Stimulated activated CD8-positive, alpha-beta memory T cell treated with anti-CD3 and anti-CD28 coated beads, Interleukin-15, amount 100 ng/mL, for 1 hour (primary cell): ENCODE measurements around the gene DDI1.
"Not testable (repeated sequence)": the region's sequence is repeated elsewhere in the genome, so short reads cannot be mapped to it uniquely, and the experiment has no call there.

ENCODE experiments used
- DNase-seq: peaks from one replicate; pipeline ENCODE4 v3.0.0-alpha.2; 2020; ENCODE audit warnings: low read depth

DDI1 gene

DNA sequence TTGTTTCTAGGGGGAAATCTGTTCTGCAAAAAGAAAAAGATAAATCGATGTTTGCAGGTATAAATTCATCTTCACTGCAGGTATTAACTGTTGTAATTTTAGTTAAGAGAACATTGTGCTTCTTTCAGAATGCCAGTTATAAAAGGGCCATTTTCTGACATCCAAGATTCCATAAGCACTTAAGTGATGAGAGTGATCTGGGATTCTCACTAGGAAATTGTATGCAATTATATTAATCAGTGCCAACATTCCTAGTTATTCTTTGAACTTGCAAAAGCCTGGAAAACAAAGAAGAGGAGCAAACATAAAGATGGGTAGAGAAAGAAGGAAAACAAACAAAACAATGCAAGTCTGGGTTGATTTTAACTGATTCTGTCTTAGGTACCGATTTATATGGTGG lies 5.4 kb downstream of the DDI1 start:
- no peak for DNase-seq

DNA sequence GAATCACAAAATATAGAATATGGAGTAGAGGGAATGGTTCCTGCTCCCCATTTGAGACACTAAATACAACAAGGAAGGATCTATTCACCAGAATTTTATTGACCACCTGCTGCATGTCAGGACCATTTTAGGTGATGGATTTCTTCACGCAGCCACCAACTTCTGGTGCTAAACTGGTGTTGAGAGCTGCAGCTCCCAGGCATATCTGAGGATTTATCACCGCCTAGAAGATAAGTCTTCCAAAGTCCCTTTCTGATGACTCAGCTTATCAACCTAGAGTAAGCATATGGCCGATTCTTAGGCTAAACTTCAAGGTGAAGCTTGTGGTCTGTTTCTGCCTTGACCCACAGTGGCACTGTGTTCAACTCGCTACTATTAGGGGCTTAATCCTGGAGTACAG lies 6.7 kb downstream of the DDI1 start:
- DNase-seq, result no peak

DNA sequence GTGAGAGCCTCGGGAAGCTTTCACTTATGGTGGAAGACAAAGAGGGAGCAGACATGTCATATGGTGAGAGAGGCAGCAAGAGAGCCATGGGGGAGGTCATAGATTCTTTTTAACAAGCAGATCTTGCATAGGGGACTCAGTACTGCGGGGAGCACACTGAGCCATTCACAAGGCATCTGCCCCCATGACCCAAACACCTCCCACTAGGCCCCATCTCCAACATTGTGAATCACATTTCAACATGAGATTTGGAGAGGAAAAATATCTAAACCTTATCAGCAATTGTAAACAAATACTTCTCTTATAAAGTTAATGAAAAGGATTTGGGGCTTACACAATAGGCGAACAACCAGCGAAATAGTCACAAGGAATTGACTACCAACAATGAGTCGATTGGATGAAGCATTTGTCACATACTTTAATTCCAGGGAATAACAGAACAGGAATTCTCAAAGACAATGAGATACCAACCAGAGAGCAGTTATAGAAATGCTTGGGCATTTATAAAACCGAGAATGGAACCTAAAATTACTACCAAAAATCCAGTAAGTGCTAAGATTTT lies 7.3 kb downstream of the DDI1 start:
- DNase-seq, result no peak

DNA sequence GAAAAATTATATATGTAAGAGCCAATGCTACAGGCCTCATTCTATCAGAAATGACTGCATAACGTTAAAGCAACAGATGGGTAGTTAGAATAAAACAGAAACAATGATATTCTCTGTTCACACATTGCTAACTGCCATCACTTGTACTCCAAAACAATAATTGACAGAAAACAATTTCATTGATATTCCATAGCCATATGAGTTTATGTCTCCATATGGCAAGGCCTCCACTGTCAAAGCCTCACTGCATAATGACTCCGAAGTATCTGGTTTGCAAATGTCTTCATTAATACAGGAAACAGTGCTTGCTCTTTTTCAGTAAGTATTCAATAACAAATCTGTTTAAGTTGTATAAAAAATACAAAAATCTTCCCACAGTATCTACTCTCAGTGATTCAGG lies 9.9 kb downstream of the DDI1 start:
- DNase-seq, result no peak

DNA sequence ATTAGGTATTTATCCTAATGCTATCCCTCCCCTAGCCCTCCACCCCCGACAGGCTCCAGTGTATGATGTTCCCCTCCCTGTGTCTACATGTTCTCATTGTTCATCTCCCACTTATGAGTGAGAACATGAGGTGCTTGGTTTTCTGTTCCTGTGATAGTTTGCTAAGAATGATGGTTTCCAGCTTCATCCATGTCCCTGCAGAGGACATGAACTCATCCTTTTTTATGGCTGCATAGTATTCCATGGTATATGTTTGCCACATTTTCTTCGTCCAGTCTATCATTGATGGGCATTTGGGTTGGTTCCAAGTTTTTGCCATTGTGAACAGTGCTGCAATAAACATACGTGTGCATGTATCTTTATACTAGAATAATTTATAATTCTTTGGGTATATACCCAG lies 10.4 kb downstream of the DDI1 start:
- DNase-seq, result not testable (repeated sequence)

DNA sequence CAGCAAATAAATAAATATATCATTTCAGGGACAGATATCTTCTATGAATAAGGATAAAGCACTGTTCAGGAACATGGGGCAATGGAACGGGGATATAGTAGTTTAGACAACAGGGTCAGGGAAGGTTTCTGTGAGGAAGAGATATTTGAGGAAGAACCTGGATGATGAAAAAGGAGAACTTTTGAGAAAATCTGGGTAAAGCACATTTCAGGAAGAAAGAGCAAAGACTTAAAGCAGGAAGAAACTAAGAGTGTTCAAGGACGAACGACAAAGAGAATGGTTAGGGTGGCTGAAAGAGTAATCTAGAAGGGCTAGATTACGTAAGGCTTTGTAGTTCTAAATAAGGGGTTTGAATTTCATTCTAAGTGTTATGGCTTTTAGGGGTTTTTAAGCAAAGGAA lies 12.7 kb downstream of the DDI1 start:
- no peak for DNase-seq

DNA sequence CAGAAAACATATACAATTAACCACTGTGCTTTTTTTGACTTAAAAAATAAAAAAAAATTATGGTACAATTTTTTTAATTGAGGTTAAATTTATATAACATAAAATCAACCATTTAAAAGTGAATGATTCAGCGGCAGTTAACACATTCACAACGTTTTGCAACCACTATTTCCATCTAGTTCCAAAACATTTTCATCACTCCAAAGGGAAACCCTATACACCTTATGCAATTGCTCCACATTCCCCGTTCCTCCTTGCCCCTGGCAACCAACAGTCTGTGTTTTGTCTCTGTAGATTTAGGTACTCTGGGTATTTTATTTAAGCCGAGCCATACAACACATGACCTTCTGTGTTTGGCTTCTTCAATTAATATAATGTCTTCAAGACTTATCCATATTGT lies 15.3 kb downstream of the DDI1 start:
- DNase-seq, result no peak

DNA sequence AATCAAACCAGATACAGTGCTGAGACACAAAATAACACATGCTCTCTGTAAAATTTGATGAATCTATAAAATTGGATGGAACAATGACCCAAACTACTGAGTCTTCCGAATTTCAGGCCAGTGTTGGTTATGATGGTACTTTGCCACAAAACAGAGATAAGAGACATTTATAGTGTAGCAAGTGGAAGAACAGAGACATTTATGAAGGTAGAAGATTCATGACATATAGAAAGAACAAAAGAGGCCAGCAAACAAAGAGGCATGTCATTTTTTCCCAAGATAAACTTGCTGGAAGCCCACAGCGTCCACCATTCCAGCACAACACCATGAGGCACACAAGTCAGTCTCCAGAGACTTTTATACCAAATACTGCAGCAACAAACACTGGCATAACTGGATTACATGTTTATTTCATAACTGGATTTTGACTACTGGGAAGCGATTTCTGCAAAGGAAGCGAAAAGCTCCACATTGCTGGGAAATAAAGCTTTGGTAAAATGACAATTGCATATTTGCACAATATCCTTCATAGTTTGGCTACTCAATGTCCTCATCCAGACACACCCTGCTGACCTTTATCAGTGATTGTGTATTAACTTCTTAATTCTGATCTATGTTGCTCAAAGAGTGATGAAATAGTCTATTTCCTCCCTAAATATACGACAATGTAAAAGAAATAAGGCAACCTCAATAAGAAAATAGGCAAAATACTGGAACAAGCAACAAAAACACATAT lies 17.5 kb downstream of the DDI1 start:
- no peak for DNase-seq

DNA sequence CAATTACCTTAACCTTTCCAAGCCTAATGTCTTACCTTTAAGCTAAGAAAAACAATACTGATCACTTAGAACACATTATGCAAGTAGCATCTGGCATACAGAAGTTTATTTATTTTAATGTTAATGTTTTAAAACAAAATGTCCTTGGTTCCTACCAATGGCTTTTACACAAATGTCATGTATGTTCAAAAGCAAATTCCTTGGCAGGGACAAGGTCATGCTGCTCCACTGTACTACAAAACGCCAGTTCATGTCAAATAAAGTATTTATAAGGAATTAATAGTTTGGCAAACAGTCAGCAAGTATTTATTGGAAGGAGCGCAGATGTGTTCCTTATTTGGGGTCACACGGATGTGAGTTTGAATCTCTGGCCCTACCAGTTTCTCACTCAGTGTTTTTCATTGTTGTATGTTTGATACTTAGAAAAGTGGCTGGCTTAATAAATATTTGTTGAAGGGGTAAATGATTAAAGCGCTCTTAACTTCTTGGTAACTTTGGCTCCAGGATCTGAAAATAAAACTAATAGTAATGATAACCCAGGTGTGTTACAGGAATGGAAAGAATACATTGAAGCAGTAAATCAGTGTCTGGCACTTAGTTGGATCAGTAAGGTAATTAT lies 18.6 kb downstream of the DDI1 start:
- DNase-seq, result no peak

DNA sequence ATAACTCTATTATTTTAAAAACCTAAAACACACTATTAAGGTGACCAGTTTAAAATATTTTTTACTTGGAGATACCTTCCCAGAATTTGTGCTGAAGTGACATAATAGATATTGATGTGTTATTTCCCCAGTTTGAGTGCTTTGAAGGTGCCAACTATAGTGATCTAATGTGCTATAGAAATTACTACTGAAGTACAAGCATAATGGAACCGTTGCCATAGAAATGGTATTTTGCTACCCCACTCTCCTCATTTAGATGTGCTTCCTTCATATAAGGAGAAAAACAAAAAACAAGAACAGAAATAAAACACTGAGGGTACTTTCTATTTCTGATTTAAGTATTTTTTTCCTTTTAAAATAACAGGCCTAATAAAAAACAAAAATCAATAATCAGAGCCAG lies 19.2 kb downstream of the DDI1 start:
- no peak for DNase-seq

DNA sequence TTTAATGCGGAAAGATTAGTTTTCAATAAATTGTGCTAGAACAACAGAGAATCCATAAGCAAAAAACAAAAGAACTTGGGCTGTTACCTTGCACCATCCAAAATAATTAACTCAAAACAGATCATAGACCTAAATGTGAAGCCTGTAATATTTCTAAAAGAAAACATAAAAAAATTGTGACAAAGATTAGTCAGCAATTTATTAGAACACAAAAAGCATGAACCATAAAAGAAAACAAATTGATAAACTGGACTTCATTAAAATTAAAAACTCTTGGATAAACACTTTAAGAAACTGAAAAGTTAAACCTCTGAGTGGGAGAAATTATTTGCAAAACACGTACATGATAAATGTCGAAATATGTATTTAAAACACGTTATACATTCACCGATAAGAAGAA lies 21.5 kb downstream of the DDI1 start:
- no peak for DNase-seq

DNA sequence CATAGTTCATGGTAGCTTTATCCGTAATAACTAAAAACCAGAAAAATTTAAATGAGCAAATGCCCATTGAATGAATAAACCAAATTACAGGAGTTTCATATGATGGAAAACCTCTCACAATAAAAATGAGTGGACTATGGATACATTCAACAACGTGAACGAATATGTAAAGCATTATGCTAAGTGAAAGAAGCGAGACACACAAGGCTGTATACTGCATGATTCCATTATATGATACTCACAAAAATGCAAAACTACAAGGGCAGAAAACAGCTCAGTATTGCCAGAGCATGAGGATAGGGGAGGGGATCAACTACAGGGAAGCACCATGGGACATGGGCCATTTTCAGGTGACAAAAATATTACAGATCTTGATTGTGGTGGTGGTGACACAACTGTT lies 22.2 kb downstream of the DDI1 start:
- no peak for DNase-seq

DNA sequence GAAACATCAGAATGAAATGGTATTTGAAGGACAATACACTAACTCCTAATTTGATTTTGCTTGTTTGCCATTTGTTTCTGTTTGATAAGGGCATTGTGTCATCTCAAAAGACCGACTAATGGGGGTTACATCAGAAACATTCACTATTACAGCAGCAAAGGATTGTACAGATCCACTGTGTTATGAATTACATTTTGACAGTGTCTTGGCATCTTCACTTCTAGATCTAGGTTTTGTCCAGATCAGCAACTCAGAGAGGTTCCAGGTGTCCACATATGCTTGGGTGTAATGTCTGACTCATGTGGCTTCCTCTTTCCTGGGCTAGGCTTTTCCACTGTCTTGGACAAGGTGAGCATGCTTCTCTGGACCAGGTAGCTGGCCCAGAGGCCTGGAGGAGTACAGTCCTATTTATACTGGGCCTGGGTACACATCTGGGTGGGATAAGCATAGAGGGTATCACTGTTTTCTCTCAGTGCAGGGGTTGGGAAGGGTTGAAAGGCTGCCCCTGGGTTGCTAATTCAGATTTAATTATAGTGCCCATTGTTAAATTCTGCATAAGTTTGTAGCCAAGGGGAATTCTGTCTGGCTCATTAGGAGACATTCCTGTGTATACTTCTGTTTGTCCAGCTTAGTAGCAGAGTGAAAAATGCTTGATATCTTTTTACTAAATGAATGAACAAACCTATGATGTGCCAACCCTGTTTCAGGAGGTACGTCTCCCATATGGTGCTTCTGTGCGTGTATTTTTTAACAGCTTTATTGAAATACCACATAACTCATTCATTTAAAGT lies 23.8 kb downstream of the DDI1 start:
- DNase-seq, result no peak

DNA sequence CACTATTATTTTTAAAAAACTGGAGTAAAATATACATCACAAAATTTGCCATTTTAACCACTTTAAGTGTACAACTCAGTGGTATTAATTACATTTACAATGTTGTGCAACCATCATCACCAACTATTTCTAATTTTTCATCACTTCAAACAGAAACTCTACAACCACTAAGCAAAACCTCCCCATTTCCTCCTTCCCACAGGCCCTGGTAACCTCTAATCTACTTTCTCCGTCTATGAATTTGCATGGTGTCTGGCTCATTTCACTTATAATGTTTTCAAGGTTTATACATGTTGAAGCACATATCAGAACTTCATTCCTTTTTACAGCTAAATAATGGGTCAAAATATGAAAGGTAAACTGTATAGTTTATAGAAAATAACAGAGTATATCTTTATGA lies 24.4 kb downstream of the DDI1 start:
- no peak for DNase-seq

DNA sequence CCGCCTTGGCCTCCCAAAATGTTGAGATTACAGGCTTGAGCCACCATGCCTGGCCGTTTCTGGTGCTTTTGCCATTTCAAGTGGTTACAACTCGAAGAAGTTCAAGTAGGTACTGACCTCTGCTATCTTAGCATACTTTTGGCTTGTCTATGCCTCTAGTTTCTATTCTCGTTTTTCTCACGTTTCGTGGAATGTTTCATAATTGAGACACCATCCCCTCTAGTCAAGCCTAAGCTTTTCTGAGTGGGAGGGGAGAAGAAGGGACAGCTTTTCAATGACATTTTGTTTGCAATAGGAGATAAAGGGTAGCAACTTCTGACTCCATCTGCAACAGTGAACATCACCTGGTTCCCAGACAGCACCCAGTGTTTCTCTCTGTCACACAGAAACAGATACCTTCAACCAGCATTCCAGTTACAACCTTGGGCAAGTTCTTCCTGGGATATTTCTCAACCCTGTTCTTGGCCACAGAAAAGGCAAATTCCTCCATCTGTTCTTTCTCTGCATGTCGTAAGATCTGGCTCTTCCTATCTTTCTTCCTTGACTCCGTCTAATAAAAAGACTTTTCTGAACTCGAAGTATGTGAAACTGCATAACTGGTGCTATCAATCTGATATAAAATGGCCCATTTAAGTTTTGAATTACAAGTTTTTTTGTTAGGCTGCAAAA lies 25.5 kb downstream of the DDI1 start:
- DNase-seq, result no peak

DNA sequence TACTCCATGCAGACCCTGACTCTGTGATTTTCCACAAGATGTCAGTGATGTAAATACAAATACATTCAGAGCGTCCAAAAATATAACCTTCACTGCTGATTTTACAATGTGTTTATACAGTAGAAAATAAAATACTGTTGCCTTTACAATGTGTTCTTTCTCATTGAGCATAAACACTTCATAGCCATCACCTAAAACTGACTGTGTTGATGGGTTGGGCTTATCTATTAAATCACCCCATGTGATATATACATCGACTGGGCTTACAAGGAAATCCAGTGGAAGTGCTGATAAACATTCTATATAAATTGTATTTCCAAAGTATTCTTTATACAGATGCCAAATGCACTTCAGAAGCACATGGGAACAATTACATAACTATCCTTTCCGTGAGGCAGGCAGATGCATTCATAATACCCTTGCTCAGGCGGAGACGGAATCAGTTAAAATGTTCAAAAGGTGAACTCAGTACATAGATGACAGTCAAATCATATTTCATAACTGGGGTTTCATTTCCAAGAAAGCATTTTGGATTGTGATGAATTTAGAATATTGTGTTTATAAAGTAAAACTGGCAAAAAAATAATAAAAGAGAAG lies 27.7 kb downstream of the DDI1 start:
- no peak for DNase-seq

DNA sequence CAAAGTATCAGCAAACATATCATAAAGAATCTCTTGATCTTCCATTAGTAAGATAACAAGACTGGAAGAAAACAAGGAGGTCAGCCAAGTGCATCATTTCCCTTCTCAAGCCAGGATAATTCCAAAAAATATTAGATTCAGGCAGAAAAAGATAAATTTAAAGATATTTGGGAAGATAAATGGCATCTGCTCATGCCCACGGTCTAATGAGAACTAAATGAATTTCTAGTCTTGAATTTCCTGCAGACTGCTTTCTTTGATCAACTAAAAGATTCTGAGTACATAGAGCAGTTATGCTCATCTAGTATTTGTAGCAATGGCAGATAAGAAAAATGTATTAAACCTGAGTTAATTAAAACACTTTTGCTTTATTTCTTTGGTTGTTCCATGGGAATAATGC lies 31.1 kb downstream of the DDI1 start:
- DNase-seq, result no peak

DNA sequence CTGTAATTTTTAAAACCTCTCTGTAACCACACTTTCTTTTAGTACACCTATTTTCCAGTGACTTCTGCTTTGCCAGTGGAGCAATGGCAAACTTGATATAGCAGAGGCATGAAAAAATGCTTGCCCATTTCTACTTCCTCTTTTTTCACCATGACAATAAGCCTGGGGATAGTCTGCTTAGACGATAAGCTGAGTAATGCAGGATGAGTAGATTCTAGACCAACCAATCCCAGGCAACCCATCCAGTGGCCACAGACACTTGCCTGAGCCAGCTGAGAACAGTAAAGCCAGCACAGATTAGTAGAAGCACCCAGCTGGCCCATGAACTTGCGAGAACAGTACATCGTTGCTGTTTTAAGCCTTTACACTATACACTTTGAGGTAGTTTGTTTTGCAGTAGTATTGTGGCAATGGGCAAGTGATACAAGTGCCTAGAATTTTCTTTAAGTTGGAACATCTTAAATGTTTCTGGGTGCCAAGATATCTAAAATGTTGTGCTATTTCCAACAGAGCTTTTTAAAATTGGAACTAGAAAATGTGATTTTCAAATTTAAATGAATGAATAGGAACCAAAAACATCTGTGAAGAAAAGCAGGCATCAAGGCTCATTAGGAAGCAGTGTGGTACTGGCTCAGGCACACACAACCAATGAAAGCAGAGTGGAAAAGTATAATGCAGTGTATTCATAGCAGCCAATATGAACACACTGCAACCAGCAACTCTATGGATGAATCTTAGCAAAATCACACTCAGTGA lies 37.7 kb downstream of the DDI1 start:
- DNase-seq, result no peak

DNA sequence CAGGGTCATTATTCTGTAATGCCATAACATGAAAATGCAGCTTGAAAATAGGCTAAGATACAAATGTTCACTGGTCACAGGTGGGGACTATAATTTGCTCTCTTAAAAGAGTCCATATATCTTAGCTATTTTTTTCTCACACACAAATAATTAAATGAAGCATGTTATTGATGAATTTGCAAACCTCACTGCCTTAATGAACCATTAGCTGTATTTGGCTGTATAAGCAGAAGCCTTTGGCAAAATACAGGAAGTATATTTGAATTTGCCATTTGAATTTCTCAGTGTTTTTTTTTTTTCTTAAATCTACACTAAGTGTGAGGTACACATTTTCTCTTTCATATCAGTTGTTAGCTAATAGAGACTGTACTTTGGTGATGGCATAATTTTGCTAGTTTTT lies 38.7 kb downstream of the DDI1 start:
- DNase-seq, result no peak

DNA sequence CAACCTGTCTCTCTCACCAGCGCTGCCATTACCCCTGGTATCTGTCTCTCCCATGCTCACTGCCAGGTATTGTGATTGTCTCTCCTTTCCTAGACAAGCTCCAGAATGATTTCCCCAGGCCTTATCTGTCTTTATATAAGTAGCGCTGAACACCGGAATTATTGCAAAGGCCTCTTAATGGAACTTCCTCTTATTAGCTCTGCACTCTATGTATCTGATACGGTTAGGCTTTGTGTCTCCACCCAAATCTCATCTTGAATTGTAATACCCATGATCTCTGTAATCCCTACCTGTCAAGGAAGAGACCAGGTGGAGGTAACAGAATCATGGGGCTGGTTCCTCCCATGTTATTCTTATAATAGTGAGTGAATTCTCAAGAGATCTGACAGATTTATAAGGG lies 39.3 kb downstream of the DDI1 start:
- DNase-seq, result no peak

DNA sequence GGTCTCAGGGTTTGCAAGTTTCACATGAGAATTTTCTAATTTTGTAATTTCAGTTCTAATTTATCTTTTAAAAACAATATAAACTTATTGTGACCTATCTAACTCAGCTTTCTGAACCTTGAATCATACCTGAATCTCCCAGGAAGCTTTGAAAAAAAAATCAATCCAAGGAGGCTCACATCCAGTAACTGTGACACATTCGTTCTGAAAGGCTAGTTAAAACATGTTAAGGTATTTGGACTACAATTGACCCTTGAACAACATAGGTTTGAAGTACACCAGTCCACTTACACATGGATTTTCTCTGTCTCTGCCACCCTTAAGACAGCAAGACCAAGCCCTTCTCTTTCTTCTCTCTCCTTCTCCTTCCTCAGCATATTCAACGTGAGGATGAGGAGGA lies 40.0 kb downstream of the DDI1 start:
- no peak for DNase-seq
